ENCODE measurements around the gene DAZAP1. TPM values are rescaled to one million over a fixed set of nuclear protein-coding genes. Genes with fewer than 3 reads are reported as not detected.

The DAZAP1 gene
- total RNA-seq, 1 donor from 2014 or later, result 27.1 TPM

GRCh38 chr19:1466018-1466460 lies 58.7 kb downstream of the DAZAP1 start:
- H3K27me3 ChIP-seq (ENCODE audit: control insufficient read depth in 3 of 3, insufficient read depth in 3 of 3, low read length in 3 of 3), result peaks cover 45 to 64% (median 60%) of the 10 kb centered on the region in 3 donors
- H3K36me3 ChIP-seq (ENCODE audit: control insufficient read depth in 3 of 3, insufficient read depth in 3 of 3, low read length in 3 of 3), result peaks cover 0 to 1% (median 0%) of the 10 kb centered on the region in 3 donors
- H3K9ac ChIP-seq (ENCODE audit: low read depth in 1 of 3, low read length in 3 of 3), result no peak overlapping the region
- H3K27ac ChIP-seq (ENCODE audit: low read depth, low read length), result no peak overlapping the region
- peaks cover 24 to 42% (median 35%) of the 10 kb centered on the region in 3 donors for H3K4me1 ChIP-seq (ENCODE audit: control insufficient read depth in 3 of 3, insufficient read depth in 3 of 3, low read length in 3 of 3)
- H3K9me3 ChIP-seq (ENCODE audit: control insufficient read depth in 3 of 3, low read length in 3 of 3), result no peaks in the 10 kb centered on the region
- peak overlapping the region in 1 of 3 donors; percentile 22 for H3K4me3 ChIP-seq (ENCODE audit: low read length in 3 of 3)

GRCh38 chr19:1466461-1467214 lies 59.3 kb downstream of the DAZAP1 start:
- Histone ChIP-seq H3K27me3 (ENCODE audit: control insufficient read depth in 3 of 3, insufficient read depth in 3 of 3, low read length in 3 of 3) (peaks cover 51 to 70% (median 66%) of the 10 kb centered on the region in 3 donors), H3K27ac (ENCODE audit: low read depth, low read length) (no peak overlapping the region), H3K4me1 (ENCODE audit: control insufficient read depth in 3 of 3, insufficient read depth in 3 of 3, low read length in 3 of 3) (peaks cover 30 to 48% (median 41%) of the 10 kb centered on the region in 3 donors), H3K4me3 (ENCODE audit: low read length in 3 of 3) (no peak overlapping the region), H3K9me3 (ENCODE audit: control insufficient read depth in 3 of 3, low read length in 3 of 3) (no peaks in the 10 kb centered on the region), H3K36me3 (ENCODE audit: control insufficient read depth in 3 of 3, insufficient read depth in 3 of 3, low read length in 3 of 3) (no peaks in the 10 kb centered on the region), H3K9ac (ENCODE audit: low read depth in 1 of 3, low read length in 3 of 3) (no peak overlapping the region)

- H3K36me3 ChIP-seq (ENCODE audit: control insufficient read depth in 3 of 3, insufficient read depth in 3 of 3, low read length in 3 of 3), result no peaks in the 10 kb centered on the region
- no peak overlapping the region for H3K4me3 ChIP-seq (ENCODE audit: low read length in 3 of 3)
- peaks cover 32 to 52% (median 46%) of the 10 kb centered on the region in 3 donors for H3K4me1 ChIP-seq (ENCODE audit: control insufficient read depth in 3 of 3, insufficient read depth in 3 of 3, low read length in 3 of 3)
- no peak overlapping the region for H3K27ac ChIP-seq (ENCODE audit: low read depth, low read length)
- H3K9me3 ChIP-seq (ENCODE audit: control insufficient read depth in 3 of 3, low read length in 3 of 3), result no peaks in the 10 kb centered on the region
- peaks cover 56 to 75% (median 71%) of the 10 kb centered on the region in 3 donors for H3K27me3 ChIP-seq (ENCODE audit: control insufficient read depth in 3 of 3, insufficient read depth in 3 of 3, low read length in 3 of 3)
- H3K9ac ChIP-seq (ENCODE audit: low read depth in 1 of 3, low read length in 3 of 3), result no peak overlapping the region
Measured at GRCh38 chr19:1467215-1467489, 59.8 kb downstream of the DAZAP1 start.

GRCh38 chr19:1467490-1468273 lies 60.3 kb downstream of the DAZAP1 start:
- Histone ChIP-seq H3K36me3 (ENCODE audit: control insufficient read depth in 3 of 3, insufficient read depth in 3 of 3, low read length in 3 of 3) (no peaks in the 10 kb centered on the region), H3K9me3 (ENCODE audit: control insufficient read depth in 3 of 3, low read length in 3 of 3) (no peaks in the 10 kb centered on the region), H3K4me1 (ENCODE audit: control insufficient read depth in 3 of 3, insufficient read depth in 3 of 3, low read length in 3 of 3) (peaks cover 32 to 57% (median 51%) of the 10 kb centered on the region in 3 donors), H3K27me3 (ENCODE audit: control insufficient read depth in 3 of 3, insufficient read depth in 3 of 3, low read length in 3 of 3) (peaks cover 62 to 80% (median 77%) of the 10 kb centered on the region in 3 donors), H3K27ac (ENCODE audit: low read depth, low read length) (no peak overlapping the region), H3K4me3 (ENCODE audit: low read length in 3 of 3) (no peak overlapping the region), H3K9ac (ENCODE audit: low read depth in 1 of 3, low read length in 3 of 3) (no peak overlapping the region)

- H3K9me3 ChIP-seq (ENCODE audit: control insufficient read depth in 3 of 3, low read length in 3 of 3), result no peaks in the 10 kb centered on the region
- H3K27me3 ChIP-seq (ENCODE audit: control insufficient read depth in 3 of 3, insufficient read depth in 3 of 3, low read length in 3 of 3), result peaks cover 68 to 87% (median 83%) of the 10 kb centered on the region in 3 donors
- H3K9ac ChIP-seq (ENCODE audit: low read depth in 1 of 3, low read length in 3 of 3), result no peak overlapping the region
- H3K36me3 ChIP-seq (ENCODE audit: control insufficient read depth in 3 of 3, insufficient read depth in 3 of 3, low read length in 3 of 3), result no peaks in the 10 kb centered on the region
- peaks cover 32 to 59% (median 58%) of the 10 kb centered on the region in 3 donors for H3K4me1 ChIP-seq (ENCODE audit: control insufficient read depth in 3 of 3, insufficient read depth in 3 of 3, low read length in 3 of 3)
- no peak overlapping the region for H3K27ac ChIP-seq (ENCODE audit: low read depth, low read length)
- no peak overlapping the region for H3K4me3 ChIP-seq (ENCODE audit: low read length in 3 of 3)
Measured at GRCh38 chr19:1468274-1468820, 61.0 kb downstream of the DAZAP1 start.

GRCh38 chr19:1468821-1469254 lies 61.5 kb downstream of the DAZAP1 start:
- Histone ChIP-seq H3K4me3 (ENCODE audit: low read length in 3 of 3) (no peak overlapping the region), H3K27me3 (ENCODE audit: control insufficient read depth in 3 of 3, insufficient read depth in 3 of 3, low read length in 3 of 3) (peaks cover 72 to 90% (median 88%) of the 10 kb centered on the region in 3 donors), H3K27ac (ENCODE audit: low read depth, low read length) (no peak overlapping the region), H3K4me1 (ENCODE audit: control insufficient read depth in 3 of 3, insufficient read depth in 3 of 3, low read length in 3 of 3) (peaks cover 32 to 62% (median 59%) of the 10 kb centered on the region in 3 donors), H3K36me3 (ENCODE audit: control insufficient read depth in 3 of 3, insufficient read depth in 3 of 3, low read length in 3 of 3) (no peaks in the 10 kb centered on the region), H3K9ac (ENCODE audit: low read depth in 1 of 3, low read length in 3 of 3) (no peak overlapping the region), H3K9me3 (ENCODE audit: control insufficient read depth in 3 of 3, low read length in 3 of 3) (no peaks in the 10 kb centered on the region)

- Histone ChIP-seq H3K4me3 (ENCODE audit: low read length in 3 of 3) (peak overlapping the region in 1 of 3 donors; percentile 32), H3K9ac (ENCODE audit: low read depth in 1 of 3, low read length in 3 of 3) (peak overlapping the region in 1 of 3 donors; percentile 3), H3K27me3 (ENCODE audit: control insufficient read depth in 3 of 3, insufficient read depth in 3 of 3, low read length in 3 of 3) (peaks cover 74 to 92% (median 89%) of the 10 kb centered on the region in 3 donors), H3K36me3 (ENCODE audit: control insufficient read depth in 3 of 3, insufficient read depth in 3 of 3, low read length in 3 of 3) (no peaks in the 10 kb centered on the region), H3K27ac (ENCODE audit: low read depth, low read length) (no peak overlapping the region), H3K4me1 (ENCODE audit: control insufficient read depth in 3 of 3, insufficient read depth in 3 of 3, low read length in 3 of 3) (peaks cover 36 to 68% (median 64%) of the 10 kb centered on the region in 3 donors), H3K9me3 (ENCODE audit: control insufficient read depth in 3 of 3, low read length in 3 of 3) (no peaks in the 10 kb centered on the region)
Measured at GRCh38 chr19:1469255-1470054, 62.1 kb downstream of the DAZAP1 start.

GRCh38 chr19:1470055-1470304 lies 62.6 kb downstream of the DAZAP1 start:
- H3K9me3 ChIP-seq (ENCODE audit: control insufficient read depth in 3 of 3, low read length in 3 of 3), result no peaks in the 10 kb centered on the region
- H3K9ac ChIP-seq (ENCODE audit: low read depth in 1 of 3, low read length in 3 of 3), result peak overlapping the region in 1 of 3 donors; percentile 45
- peaks cover 78 to 91% (median 90%) of the 10 kb centered on the region in 3 donors for H3K27me3 ChIP-seq (ENCODE audit: control insufficient read depth in 3 of 3, insufficient read depth in 3 of 3, low read length in 3 of 3)
- H3K4me1 ChIP-seq (ENCODE audit: control insufficient read depth in 3 of 3, insufficient read depth in 3 of 3, low read length in 3 of 3), result peaks cover 36 to 73% (median 67%) of the 10 kb centered on the region in 3 donors
- no peak overlapping the region for H3K27ac ChIP-seq (ENCODE audit: low read depth, low read length)
- peaks cover 0 to 3% (median 1%) of the 10 kb centered on the region in 3 donors for H3K36me3 ChIP-seq (ENCODE audit: control insufficient read depth in 3 of 3, insufficient read depth in 3 of 3, low read length in 3 of 3)
- peak overlapping the region in 2 of 3 donors; percentile 32 to 45 for H3K4me3 ChIP-seq (ENCODE audit: low read length in 3 of 3)

GRCh38 chr19:1470305-1471009 lies 63.1 kb downstream of the DAZAP1 start:
- no peaks in the 10 kb centered on the region for H3K9me3 ChIP-seq (ENCODE audit: control insufficient read depth in 3 of 3, low read length in 3 of 3)
- H3K36me3 ChIP-seq (ENCODE audit: control insufficient read depth in 3 of 3, insufficient read depth in 3 of 3, low read length in 3 of 3), result peaks cover 0 to 6% (median 2%) of the 10 kb centered on the region in 3 donors
- peak overlapping the region; percentile 23 to 45 (median 32) for H3K4me3 ChIP-seq (ENCODE audit: low read length in 3 of 3)
- H3K27ac ChIP-seq (ENCODE audit: low read depth, low read length), result no peak overlapping the region
- H3K9ac ChIP-seq (ENCODE audit: low read depth in 1 of 3, low read length in 3 of 3), result peak overlapping the region in 1 of 3 donors; percentile 45
- H3K27me3 ChIP-seq (ENCODE audit: control insufficient read depth in 3 of 3, insufficient read depth in 3 of 3, low read length in 3 of 3), result peaks cover 76 to 86% (median 85%) of the 10 kb centered on the region in 3 donors
- peaks cover 36 to 73% (median 64%) of the 10 kb centered on the region in 3 donors for H3K4me1 ChIP-seq (ENCODE audit: control insufficient read depth in 3 of 3, insufficient read depth in 3 of 3, low read length in 3 of 3)

Measured in skeletal muscle tissue (tissue), 4 donors.